H1 (cell line): Measurements from ENCODE around the gene NOL4L. TPM values are rescaled to one million over a fixed set of nuclear protein-coding genes. Genes with fewer than 3 reads are reported as not detected.

Source experiments
- CTCF ChIA-PET: fragments of 300-600 bp; sonication (Branson Sonifier 250); formaldehyde crosslinking; loops from one replicate; lab custom pipeline; 2021; ENCODE audit not compliant: partially characterized antibody; lab: Charles Lee
- POLR2A ChIA-PET: fragments of 300-600 bp; sonication (Branson Sonifier 250); formaldehyde crosslinking; loops from one replicate; lab custom pipeline; 2021; ENCODE audit warnings: inconsistent platforms; ENCODE audit not compliant: partially characterized antibody; lab: Charles Lee
- DNase-seq, 2 experiments: peaks; one replicate each; pipeline versions ENCODE4 v3.0.0 to v3.0.0-alpha.2; 2010 to 2022; ENCODE audit warnings: low spot score in 2 of 2, low read depth in 1 of 2, mixed read lengths in 1 of 2
- FAIRE-seq: peaks from 2 replicates; lab custom pipeline; 2011; peaks lifted over from hg19 to GRCh38; lab: Jason Lieb, UNC
- H2AFZ ChIP-seq: 2 replicates; pipeline ENCODE4 v1.8.1; 2012; ENCODE audit warnings: low read length, inconsistent platforms
- H2AK5ac ChIP-seq: 2 replicates; pipeline ENCODE4 v1.6.1; 2013; ENCODE audit warnings: low read depth, low read length
- H2BK120ac ChIP-seq: replicated peaks from 2 replicates; pipeline ENCODE3; 2013; ENCODE audit warnings: low read depth, low read length, inconsistent platforms
- H2BK12ac ChIP-seq: 2 replicates; pipeline ENCODE4 v1.6.1; 2013; ENCODE audit warnings: low read depth, low read length
- H2BK15ac ChIP-seq: 2 replicates; pipeline ENCODE4 v1.6.1; 2013; ENCODE audit warnings: low read length
- H2BK20ac ChIP-seq: 2 replicates; pipeline ENCODE4 v1.6.1; 2013; ENCODE audit warnings: low read length
- H2BK5ac ChIP-seq: 2 replicates; pipeline ENCODE4 v1.6.1; 2013; ENCODE audit warnings: low read depth, low read length
- H3K14ac ChIP-seq: 2 replicates; pipeline ENCODE4 v1.6.1; 2013; ENCODE audit warnings: inconsistent platforms; ENCODE audit not compliant: insufficient read length
- H3K18ac ChIP-seq: 2 replicates; pipeline ENCODE4 v1.6.1; 2013; ENCODE audit warnings: low read length; ENCODE audit errors: extremely low read depth
- H3K23ac ChIP-seq: 2 replicates; pipeline ENCODE4 v1.6.1; 2013; ENCODE audit warnings: inconsistent platforms; ENCODE audit not compliant: insufficient read length
- H3K23me2 ChIP-seq: 2 replicates; pipeline ENCODE4 v1.6.1; 2013; ENCODE audit warnings: low read depth, low read length
- H3K27ac ChIP-seq: 2 replicates; pipeline ENCODE4 v1.6.1; 2011; ENCODE audit warnings: low read depth, low read length, inconsistent platforms
- H3K27me3 ChIP-seq, 4 experiments: replicated peaks in 1 of 4; 1 replicate in 1 of 4; 2 replicates in 3 of 4; pipeline versions ENCODE4 v1.6.1 to v1.8.1; 2011 to 2013; ENCODE audit warnings: low read length in 3 of 4, mild to moderate bottlenecking in 3 of 4, inconsistent platforms in 2 of 4, mixed read lengths in 2 of 4, moderate library complexity in 1 of 4; ENCODE audit not compliant: control insufficient read depth in 3 of 4, insufficient read depth in 3 of 4; ENCODE audit errors: extremely low read depth in 1 of 4
- H3K36me3 ChIP-seq, 4 experiments: 2 replicates each; pipeline versions ENCODE4 v1.6.1 to v1.8.1; 2011 to 2013; ENCODE audit warnings: mild to moderate bottlenecking in 4 of 4, low read length in 3 of 4, moderate library complexity in 2 of 4, control low read depth in 1 of 4, inconsistent platforms in 1 of 4; ENCODE audit not compliant: insufficient read depth in 4 of 4, control insufficient read depth in 2 of 4
- H3K4ac ChIP-seq: replicated peaks from 2 replicates; pipeline ENCODE3; 2013; ENCODE audit warnings: low read length, low read depth, mixed read lengths, inconsistent platforms; ENCODE audit not compliant: insufficient read length
- H3K4me1 ChIP-seq, 4 experiments: replicated peaks in 1 of 4; 1 replicate in 1 of 4; 2 replicates in 3 of 4; pipeline versions ENCODE4 v1.6.1 to v1.8.1; 2011 to 2013; ENCODE audit warnings: low read length in 3 of 4, inconsistent platforms in 2 of 4, mixed read lengths in 1 of 4; ENCODE audit not compliant: insufficient read depth in 4 of 4, control insufficient read depth in 3 of 4
- H3K4me2 ChIP-seq, 2 experiments: 2 replicates each; pipeline versions ENCODE4 v1.6.1 to v1.8.1; 2011 to 2013; ENCODE audit warnings: low read depth in 2 of 2, low read length in 2 of 2, control low read depth in 1 of 2, inconsistent platforms in 1 of 2, mild to moderate bottlenecking in 1 of 2; ENCODE audit not compliant: insufficient read depth in 1 of 2
- H3K4me3 ChIP-seq, 4 experiments: fragments of 200-600, 300-600 bp in 1 of 4; sonication (generic), shearing (Covaris generic), sonication (Bioruptor Twin) in 1 of 4; 2 replicates each; pipeline versions ENCODE4 v1.5.1 to v1.8.1; 2011 to 2016; ENCODE audit warnings: low read length in 4 of 4, low read depth in 3 of 4, control low read depth in 2 of 4, inconsistent platforms in 2 of 4, mild to moderate bottlenecking in 2 of 4, mixed read lengths in 1 of 4, moderate library complexity in 1 of 4; ENCODE audit not compliant: insufficient read depth in 2 of 4; ENCODE audit errors: extremely low read depth in 1 of 4
- H3K56ac ChIP-seq: replicated peaks from 2 replicates; pipeline ENCODE3; 2013; ENCODE audit warnings: low read depth, mild to moderate bottlenecking, mixed read lengths, low read length, inconsistent platforms; ENCODE audit not compliant: insufficient read length
- H3K79me1 ChIP-seq: 2 replicates; pipeline ENCODE4 v1.6.1; 2013; ENCODE audit warnings: low read depth, low read length, control low read depth
- H3K79me2 ChIP-seq, 2 experiments: 2 replicates each; pipeline versions ENCODE4 v1.6.1 to v1.8.1; 2012 to 2013; ENCODE audit warnings: low read length in 2 of 2, mild to moderate bottlenecking in 2 of 2, inconsistent platforms in 1 of 2; ENCODE audit not compliant: insufficient read depth in 2 of 2, control insufficient read depth in 1 of 2
- H3K9ac ChIP-seq, 4 experiments: replicated peaks in 1 of 4; 1 replicate in 1 of 4; 2 replicates in 3 of 4; pipeline versions ENCODE4 v1.6.1 to v1.8.1; 2011 to 2013; ENCODE audit warnings: low read depth in 3 of 4, low read length in 3 of 4, control low read depth in 2 of 4, mild to moderate bottlenecking in 2 of 4, moderate library complexity in 2 of 4, inconsistent platforms in 1 of 4; ENCODE audit errors: extremely low read depth in 1 of 4
- H3K9me3 ChIP-seq, 2 experiments: 2 replicates each; pipeline versions ENCODE4 v1.6.1 to v1.8.1; 2012 to 2013; ENCODE audit warnings: mild to moderate bottlenecking in 2 of 2, moderate library complexity in 2 of 2, control low read depth in 1 of 2, inconsistent platforms in 1 of 2, low read depth in 1 of 2, low read length in 1 of 2, mixed read lengths in 1 of 2; ENCODE audit not compliant: insufficient read depth in 2 of 2
- H4K20me1 ChIP-seq, 2 experiments: replicated peaks in 1 of 2; 2 replicates each; pipeline versions ENCODE3 to v1.8.1; 2011 to 2013; ENCODE audit warnings: inconsistent platforms in 2 of 2, low read length in 2 of 2, mild to moderate bottlenecking in 1 of 2; ENCODE audit not compliant: insufficient read depth in 2 of 2, control insufficient read depth in 1 of 2
- H4K5ac ChIP-seq: 2 replicates; pipeline ENCODE4 v1.6.1; 2013; ENCODE audit warnings: low read length, low read depth, mixed read lengths, inconsistent platforms; ENCODE audit not compliant: insufficient read length
- H4K8ac ChIP-seq: 2 replicates; pipeline ENCODE4 v1.8.0; 2013; ENCODE audit warnings: mild to moderate bottlenecking, moderate library complexity, low read length, inconsistent platforms; ENCODE audit not compliant: insufficient read depth; ENCODE audit errors: extremely low read depth
- H4K91ac ChIP-seq: replicated peaks from 2 replicates; pipeline ENCODE3; 2013; ENCODE audit warnings: low read length, mixed read lengths, inconsistent platforms; ENCODE audit not compliant: insufficient read length
- ASH2L ChIP-seq: fragments of 200-600, 300-600 bp; sonication (generic); IDR thresholded peaks from one replicate; pipeline ENCODE4 v1.7.1; 2017; ENCODE audit warnings: low read length
- CBX8 ChIP-seq: fragments of 300-800, 300-1000 bp; sonication (generic); IDR thresholded peaks from 2 replicates; pipeline ENCODE4 v1.7.1; 2016; ENCODE audit warnings: low read depth, low read length, borderline replicate concordance
- CREB1 ChIP-seq: IDR thresholded peaks from 2 replicates; pipeline ENCODE4 v1.6.1; 2012; ENCODE audit warnings: inconsistent platforms
- EZH2 ChIP-seq: fragments of 200-600 bp; sonication (generic); IDR thresholded peaks from 2 replicates; pipeline ENCODE4 v1.7.1; 2012; ENCODE audit warnings: low read depth, mild to moderate bottlenecking, moderate library complexity, low read length, inconsistent platforms; ENCODE audit not compliant: severe bottlenecking
- FOSL1 ChIP-seq: IDR thresholded peaks from 2 replicates; pipeline ENCODE4 v1.6.1; 2011; ENCODE audit warnings: mild to moderate bottlenecking, low read depth, low read length, moderate library complexity; ENCODE audit not compliant: insufficient read depth
- HDAC6 ChIP-seq: IDR thresholded peaks from one replicate; pipeline ENCODE4 v1.7.1; 2012; ENCODE audit warnings: low read depth, mild to moderate bottlenecking, inconsistent platforms, low read length, moderate library complexity
- MAFK ChIP-seq: IDR thresholded peaks from 2 replicates; pipeline ENCODE4 v1.6.1; 2012; ENCODE audit warnings: low read depth, mild to moderate bottlenecking, improper control_type of control experiment, low read length
- RBBP5 ChIP-seq: IDR thresholded peaks from 2 replicates; pipeline ENCODE4 v1.7.1; 2012; ENCODE audit warnings: low read depth, mild to moderate bottlenecking, inconsistent platforms, low read length, moderate library complexity, borderline replicate concordance
- SP1 ChIP-seq: IDR thresholded peaks from 2 replicates; pipeline ENCODE4 v1.6.1; 2011; ENCODE audit warnings: low read depth, low read length
- TEAD4 ChIP-seq: IDR thresholded peaks from 2 replicates; pipeline ENCODE4 v1.6.1; 2012; ENCODE audit warnings: low read depth, low read length, inconsistent platforms, mixed read lengths
- YY1 ChIP-seq: IDR thresholded peaks from 2 replicates; pipeline ENCODE4 v1.6.1; 2011; ENCODE audit warnings: low read depth, mild to moderate bottlenecking, low read length
- WGBS, 2 experiments: shearing (Covaris generic) in 1 of 2; methylation state at CpG; one replicate each; pipeline versions ENCODE4 v1.1.6 to v1.1.7; 2013 to 2015; ENCODE audit warnings: low lambda C conversion rate in 2 of 2, mixed read lengths in 2 of 2, inconsistent platforms in 1 of 2, low coverage in 1 of 2, missing lambda C conversion rate in 1 of 2; ENCODE audit not compliant: insufficient replicate concordance in 2 of 2, insufficient coverage in 1 of 2, insufficient read length in 1 of 2; ENCODE audit errors: extremely low coverage in 1 of 2, missing lambda C conversion rate in 1 of 2; 5-methylcytosine and 5-hydroxymethylcytosine counted together
- polyA plus RNA-seq, 7 experiments: library from polyadenylated mRNA; depleted of rRNA in 3 of 7; stranded (reverse) in 5 of 7; unstranded in 2 of 7; fragments of >200 nt in 5 of 7; fragments of 200-250 nt in 2 of 7; gene quantifications; 1 replicate in 5 of 7; 2 replicates in 1 of 7; 4 replicates in 1 of 7; pipeline versions ENCODE4 v1.2.1 to v1.2.3, GENCODE V29; 2011 to 2013; ENCODE audit warnings: missing spikeins in 2 of 7, mixed read lengths in 2 of 7
- total RNA-seq: library from RNA; stranded (reverse); fragmentation: NEBNext Ultra II Directional; extraction: Animal tissue kit (Norgen Biotek cat#: 25700); gene quantifications from 2 replicates; pipeline ENCODE4 v1.2.1, GENCODE V29; 2021
- TF ChIP-seq, protein P1 (sequence below): IDR thresholded peaks from 2 replicates; pipeline ENCODE4 v1.6.1; 2012; ENCODE audit warnings: inconsistent platforms

NOL4L gene
- total and polyA plus RNA-seq, 2 of the 8 experiments (the other 6 are each of a cell fraction or from before 2014, with no cell fraction given), result 15.3 to 23.7 TPM

DNA sequence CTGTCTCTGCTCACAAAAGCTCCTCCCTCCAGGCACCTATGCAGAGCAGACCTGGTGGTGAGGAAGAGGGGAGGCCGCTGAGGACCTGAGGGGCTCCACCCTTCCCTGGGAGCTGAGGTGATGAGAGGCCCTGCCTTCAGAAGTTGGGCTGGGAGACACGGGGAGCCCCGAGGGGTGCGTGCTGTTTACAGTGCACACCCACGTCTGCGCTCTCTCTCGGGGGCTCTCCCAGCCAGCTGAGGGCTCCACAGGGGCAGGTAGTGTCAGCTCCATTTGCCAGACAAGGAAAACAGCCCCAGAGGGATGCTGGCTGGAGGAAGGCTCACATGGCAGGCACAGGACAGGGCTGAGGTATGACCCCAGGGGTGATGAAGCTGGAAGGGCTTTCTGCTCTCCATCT is 13.5 kb upstream of the NOL4L start:
- H3K18ac ChIP-seq, result no peak overlapping the region; the same call in 1 of the 2 replicates
- H3K79me2 ChIP-seq, result no peaks in the 10 kb centered on the region
- no peak overlapping the region for H3K56ac ChIP-seq
- no peak overlapping the region for H4K5ac ChIP-seq
- no peak overlapping the region for H2AK5ac ChIP-seq
- H3K4me3 ChIP-seq, result no peak overlapping the region
- H3K23ac ChIP-seq, result no peak overlapping the region
- H2BK12ac ChIP-seq, result 0 out of 2 replicates have a peak overlapping the region, but pooled peaks have one; percentile 5
- H3K4me1 ChIP-seq, result no peaks in the 10 kb centered on the region
- H3K4ac ChIP-seq, result no peak overlapping the region
- peaks cover 0 to 3% of the 10 kb centered on the region in 2 experiments for H4K20me1 ChIP-seq
- no peak overlapping the region for H3K27ac ChIP-seq
- no peak overlapping the region for H2BK20ac ChIP-seq
- no peaks in the 10 kb centered on the region; a peak in 1 of 7 replicates for H3K27me3 ChIP-seq
- WGBS, 2 experiments, result 85% methylated on average over 7 of the region's 7 CpGs; no CpG with 5 or more reads in 1 of the 2 experiments
- no peak overlapping the region; the same call in 1 of the 2 replicates for H2AFZ ChIP-seq
- H2BK5ac ChIP-seq, result no peak overlapping the region
- no peaks in the 10 kb centered on the region for H3K9me3 ChIP-seq
- H3K9ac ChIP-seq, result no peak overlapping the region
- H2BK120ac ChIP-seq, result no peak overlapping the region
- ChIA-PET POLR2A (interaction anchor here (1.1 kb wide), 1 partner anchor 13 kb away, joined by 3 read pairs; the partner anchor contains the start of gene NOL4L), CTCF (interaction anchor here (0.6 to 2.0 kb wide), 7 partner anchors 12 to 434 kb away, joined by 3 to 8 read pairs (median 3); no protein-coding TSS in a partner anchor)
- no peak for FAIRE-seq
- H4K8ac ChIP-seq, result no peak overlapping the region; the same call in 1 of the 2 replicates
- no peaks in the 10 kb centered on the region for H3K23me2 ChIP-seq
- no peak for DNase-seq
- H4K91ac ChIP-seq, result no peak overlapping the region
- no peaks in the 10 kb centered on the region for H3K79me1 ChIP-seq
- no peak overlapping the region for H2BK15ac ChIP-seq
- H3K4me2 ChIP-seq, result no peak overlapping the region
- H3K14ac ChIP-seq, result no peak overlapping the region
- no peaks in the 10 kb centered on the region for H3K36me3 ChIP-seq
- TF ChIP-seq EZH2, result no peak
- TF ChIP-seq ASH2L, result no peak
- TF ChIP-seq CREB1, result no peak
- no peak for TF ChIP-seq FOSL1
- no peak for TF ChIP-seq HDAC6
- TF ChIP-seq CBX8, result no peak
- no peak for TF ChIP-seq YY1
- TF ChIP-seq SP1, result no peak
- TF ChIP-seq TEAD4, result no peak
- TF ChIP-seq, protein P1, sequence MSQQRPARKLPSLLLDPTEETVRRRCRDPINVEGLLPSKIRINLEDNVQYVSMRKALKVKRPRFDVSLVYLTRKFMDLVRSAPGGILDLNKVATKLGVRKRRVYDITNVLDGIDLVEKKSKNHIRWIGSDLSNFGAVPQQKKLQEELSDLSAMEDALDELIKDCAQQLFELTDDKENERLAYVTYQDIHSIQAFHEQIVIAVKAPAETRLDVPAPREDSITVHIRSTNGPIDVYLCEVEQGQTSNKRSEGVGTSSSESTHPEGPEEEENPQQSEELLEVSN, result no peak
- TF ChIP-seq RBBP5, result no peak
- TF ChIP-seq MAFK, result no peak
